ENCODE results near the gene OR10W1. TPM values are rescaled to one million over a fixed set of nuclear protein-coding genes. Genes with fewer than 3 reads are reported as not detected.

Gene OR10W1
- polyA plus RNA-seq, 1 of the 3 experiments (the other 2 are of a cell fraction), result not detected

- Histone ChIP-seq H3F3A (replicated peaks; ENCODE audit: insufficient read depth) (no peaks in the 10 kb centered on the region), H3K4me1 (ENCODE audit: control insufficient read depth in 1 of 2, insufficient read depth in 2 of 2, low read depth in 1 of 2, low read length in 1 of 2) (no peaks in the 10 kb centered on the region)
- TF ChIP-seq RXRA (IDR thresholded peaks at IDR 0.05; ENCODE audit: borderline replicate concordance, low read depth), result no peak
- TF ChIP-seq MXI1 (IDR thresholded peaks at IDR 0.05; ENCODE audit: low read depth, low read length), result no peak
- TF ChIP-seq JUND (IDR thresholded peaks at IDR 0.05), result no peak
- TF ChIP-seq USF2 (IDR thresholded peaks at IDR 0.05; ENCODE audit: borderline replicate concordance, low read depth, low read length), result no peak
- no peak for TF ChIP-seq FOSL2 (IDR thresholded peaks at IDR 0.05; ENCODE audit: borderline replicate concordance, low read depth)
- no peak for TF ChIP-seq FOXJ3 (CRISPR knock-in tag; IDR thresholded peaks at IDR 0.05)
- TF ChIP-seq EZH2phosphoT487 (IDR thresholded peaks at IDR 0.05; ENCODE audit: borderline replicate concordance, low read depth), result no peak
- no peak for TF ChIP-seq USF1 (IDR thresholded peaks at IDR 0.05; ENCODE audit: borderline replicate concordance, low read depth)
- TF ChIP-seq TEAD4 (IDR thresholded peaks at IDR 0.05; ENCODE audit: borderline replicate concordance, insufficient read depth), result no peak
- no peak for TF ChIP-seq REST (IDR thresholded peaks at IDR 0.05; ENCODE audit: low read depth, low read length)
- no peak for TF ChIP-seq TAF1 (IDR thresholded peaks at IDR 0.05; ENCODE audit: borderline replicate concordance, low read depth, low read length)
- no peak for TF ChIP-seq IRF3 (IDR thresholded peaks at IDR 0.05; ENCODE audit: low read depth, low read length)
- no peak for TF ChIP-seq GATA2 (CRISPR knock-in tag; IDR thresholded peaks at IDR 0.05)
- no peak for TF ChIP-seq FOXM1 (IDR thresholded peaks at IDR 0.05; ENCODE audit: low read depth)
- no peak for TF ChIP-seq SMC3 (IDR thresholded peaks at IDR 0.05; ENCODE audit: low read depth, low read length)
- TF ChIP-seq MEF2A (IDR thresholded peaks at IDR 0.05; ENCODE audit: borderline replicate concordance, low read depth), result no peak
- no peak for TF ChIP-seq EP300 (IDR thresholded peaks at IDR 0.05; ENCODE audit: borderline replicate concordance in 1 of 2, low read depth in 1 of 2, low read length in 1 of 2)
- TF ChIP-seq RAD21 (IDR thresholded peaks at IDR 0.05; ENCODE audit: low read length), result no peak
These were observed 17.5 kb upstream of the OR10W1 start for GRCh38 chr11:58285483-58286040.

More at GRCh38 chr11:58285483-58286040, 17.5 kb upstream of the OR10W1 start:
- Histone ChIP-seq H3K36me3 (replicated peaks in 1 of 2; ENCODE audit: control insufficient read depth in 1 of 2, insufficient read depth in 2 of 2, low read length in 1 of 2) (no peaks in the 10 kb centered on the region), H3K27ac (ENCODE audit: low read depth in 2 of 2, low read length in 1 of 2) (no peak overlapping the region), H3K27me3 (ENCODE audit: insufficient read depth) (no peaks in the 10 kb centered on the region), H2AFZ (ENCODE audit: low read depth) (no peak overlapping the region), H3K9me2 (no peaks in the 10 kb centered on the region), H3K9me3 (no peaks in the 10 kb centered on the region), H3K9ac (no peak overlapping the region), H3K4me3 (ENCODE audit: low read depth in 2 of 2, low read length in 1 of 2) (no peak overlapping the region), H3K4me2 (no peak overlapping the region), H3K79me2 (ENCODE audit: insufficient read depth) (no peaks in the 10 kb centered on the region), H4K20me1 (ENCODE audit: insufficient read depth) (no peaks in the 10 kb centered on the region)
- 0% methylated on average over 5 of the region's 5 CpGs for WGBS (ENCODE audit: low lambda C conversion rate)
- CTCF ChIA-PET, result interaction anchor here (1.3 to 1.5 kb wide), 2 partner anchors 13 kb away, joined by 4 to 5 read pairs; no protein-coding TSS in a partner anchor
- POLR2A ChIA-PET, result no interaction called here
- no peak for DNase-seq
